GM18508 (cell line): ENCODE results near the gene AAMDC.

ENCODE experiments used
- ATAC-seq: cut with Tn5 transposase; IDR thresholded peaks from one replicate; pipeline ENCODE4 v1.9.1; 2021; ENCODE audit warnings: moderate number of reproducible peaks; ENCODE audit not compliant: insufficient read depth, unreplicated experiment

AAMDC gene

GRCh38 chr11:77820565-77821348, at the start of gene AAMDC, which contains the start of gene RSF1:
AAMDC (plus strand) TSS chr11:77821144; CDS start chr11:77842497, 21,353 bp downstream.
RSF1 (minus strand) TSS chr11:77820722; CDS start chr11:77820714, 8 bp downstream.
- ATAC-seq, result peak; percentile 73

GRCh38 chr11:77775936-77776335, 45.0 kb upstream of the AAMDC start:
- ATAC-seq, result no peak

DNA sequence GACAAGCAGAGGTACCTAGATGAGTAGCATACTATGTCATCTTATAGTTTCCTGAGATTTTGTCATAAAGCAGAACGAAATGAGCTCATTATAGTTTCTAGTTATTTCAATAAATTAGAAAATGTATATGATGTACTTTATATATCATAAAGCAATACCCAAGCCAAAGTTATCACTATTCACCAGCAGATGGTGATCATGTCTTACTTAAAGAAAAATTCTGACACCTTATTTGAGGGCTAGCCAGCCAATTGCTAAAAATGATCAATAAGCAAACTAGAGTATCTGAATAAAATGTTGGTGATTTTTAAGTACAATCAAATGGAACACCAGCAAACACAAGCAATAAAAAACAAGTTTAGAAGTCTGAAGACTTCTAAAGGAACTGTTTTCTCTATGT, 44.5 kb upstream of the AAMDC start:
- no peak for ATAC-seq

GRCh38 chr11:77778118-77778517, 42.8 kb upstream of the AAMDC start:
- no peak for ATAC-seq

DNA sequence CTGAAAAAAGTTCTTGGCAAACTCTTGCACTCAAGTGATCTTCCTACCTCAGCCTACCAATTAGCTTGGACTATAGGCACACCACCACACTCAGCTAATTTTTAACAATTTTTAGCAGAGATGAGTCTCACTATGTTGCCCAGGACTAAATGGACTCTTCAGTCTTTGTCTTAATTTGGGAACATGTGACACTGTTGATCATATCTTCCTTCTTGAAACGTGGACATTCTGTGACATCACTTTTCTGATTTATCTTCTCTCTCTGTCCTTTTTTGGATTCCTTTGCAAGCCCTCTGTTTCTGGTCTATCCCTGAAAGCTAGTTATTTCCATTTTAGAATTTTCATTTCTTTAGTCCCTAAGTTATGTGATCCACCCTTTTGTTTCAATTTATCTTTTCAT, 42.4 kb upstream of the AAMDC start:
- no peak for ATAC-seq

GRCh38 chr11:77779935-77780334, 41.0 kb upstream of the AAMDC start:
- no peak for ATAC-seq

DNA sequence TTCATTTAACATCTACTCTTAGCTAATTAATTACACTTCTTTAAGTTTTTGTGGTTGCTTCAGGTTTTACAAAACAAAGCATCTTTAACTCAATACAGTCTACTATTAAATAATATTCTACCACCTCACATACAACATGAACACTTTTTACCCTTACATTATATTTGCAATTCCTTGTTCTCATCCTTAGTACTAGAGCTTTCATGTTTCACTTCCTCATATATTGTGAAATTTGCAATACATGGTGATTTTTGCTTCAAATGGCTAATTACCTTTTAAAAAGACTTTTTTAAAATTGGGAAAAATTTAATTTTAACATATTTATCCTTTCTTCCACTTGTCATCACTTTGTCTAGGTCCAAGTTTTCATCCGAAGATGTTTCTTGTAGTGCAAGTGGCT, 37.9 kb upstream of the AAMDC start:
- no peak for ATAC-seq

DNA sequence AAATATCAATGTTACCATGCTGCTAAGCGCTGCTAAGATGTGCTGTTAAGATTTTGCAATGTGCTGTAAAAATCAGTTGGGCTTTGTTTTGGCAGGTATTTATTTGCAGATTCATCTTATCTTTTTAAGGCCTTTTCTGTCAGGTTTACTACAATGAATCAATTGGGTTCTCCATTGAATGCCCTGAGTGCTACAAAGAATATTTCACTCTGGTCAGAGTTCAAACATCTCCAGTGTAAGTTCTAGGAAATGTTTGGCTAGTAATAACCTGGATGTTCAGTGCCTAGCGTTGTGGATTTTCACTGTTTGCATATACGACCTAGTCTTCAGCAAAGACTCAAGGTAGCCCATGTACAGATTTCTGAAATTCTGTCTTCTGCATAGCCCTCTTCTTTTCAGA, 36.4 kb upstream of the AAMDC start:
- ATAC-seq, result no peak

DNA sequence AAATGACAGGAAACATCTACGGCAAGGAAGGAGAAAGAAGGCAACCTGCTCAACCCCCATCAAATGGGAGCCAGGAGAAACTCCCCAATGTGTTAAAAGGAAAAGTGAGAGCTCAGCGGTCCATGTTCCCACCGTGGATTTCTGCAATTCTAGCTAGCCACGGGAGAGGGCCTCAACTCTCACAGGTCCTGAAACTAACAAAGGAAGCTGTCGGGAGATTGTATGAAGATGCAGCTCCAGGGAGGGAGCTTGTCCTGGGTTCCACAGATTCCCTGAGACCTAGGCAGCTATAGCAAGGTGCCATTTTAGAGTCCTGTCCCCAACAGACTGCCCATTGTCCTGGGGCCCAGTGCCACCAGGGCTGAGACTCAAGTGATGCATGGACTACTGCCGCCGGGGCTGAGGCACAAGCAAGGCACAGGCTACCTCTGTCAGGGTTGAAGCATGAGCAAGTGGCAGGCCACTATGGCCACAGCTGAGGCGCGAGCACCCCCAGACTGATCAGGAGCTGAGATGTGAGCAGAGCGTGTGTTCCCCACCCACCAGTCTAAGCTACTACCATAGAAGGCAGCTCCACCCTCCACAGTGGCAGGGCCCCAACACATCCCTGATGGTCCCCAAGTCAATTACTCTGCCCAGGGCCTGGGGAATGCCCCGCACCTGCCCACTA, 31.7 kb upstream of the AAMDC start:
- no peak for ATAC-seq

- ATAC-seq, result no peak
These were observed 31.0 kb upstream of the AAMDC start for GRCh38 chr11:77789731-77790476.

DNA sequence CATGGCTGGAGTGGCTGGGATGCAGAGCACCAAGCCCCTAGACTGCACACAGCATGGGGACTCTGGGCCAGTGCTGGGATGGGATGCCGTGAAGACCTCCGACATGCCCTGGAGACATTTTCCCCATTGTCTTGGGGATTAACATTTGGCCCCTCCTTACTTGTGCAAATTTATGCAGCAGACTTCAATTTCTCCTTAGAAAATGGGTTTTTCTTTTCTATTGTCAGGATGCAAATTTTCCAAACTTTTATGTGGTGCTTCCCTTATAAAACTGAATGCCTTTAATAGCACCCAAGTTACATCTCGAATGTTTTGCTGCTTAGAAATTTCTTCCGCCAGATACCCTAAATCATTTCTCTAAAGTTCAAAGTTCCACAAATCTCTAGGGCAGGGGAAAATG, 29.6 kb upstream of the AAMDC start:
- ATAC-seq, result no peak

DNA sequence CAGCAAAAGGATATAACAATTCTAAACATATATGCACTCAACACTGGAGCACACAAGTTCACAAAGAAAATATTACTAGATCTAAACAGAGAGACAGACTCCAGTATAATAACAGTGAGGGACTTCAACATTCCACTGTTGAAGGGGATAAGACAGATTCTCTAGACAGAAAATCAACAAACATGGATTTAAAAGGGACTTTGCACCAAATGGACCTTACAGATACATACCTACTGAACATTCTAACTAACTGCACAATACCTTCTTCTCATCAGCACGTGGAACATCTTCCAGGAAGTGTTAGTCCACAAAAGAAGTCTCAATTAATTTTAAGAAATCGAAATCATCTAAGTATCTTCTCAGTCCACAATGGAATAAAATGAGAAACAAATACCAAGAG, 27.0 kb upstream of the AAMDC start:
- no peak for ATAC-seq

DNA sequence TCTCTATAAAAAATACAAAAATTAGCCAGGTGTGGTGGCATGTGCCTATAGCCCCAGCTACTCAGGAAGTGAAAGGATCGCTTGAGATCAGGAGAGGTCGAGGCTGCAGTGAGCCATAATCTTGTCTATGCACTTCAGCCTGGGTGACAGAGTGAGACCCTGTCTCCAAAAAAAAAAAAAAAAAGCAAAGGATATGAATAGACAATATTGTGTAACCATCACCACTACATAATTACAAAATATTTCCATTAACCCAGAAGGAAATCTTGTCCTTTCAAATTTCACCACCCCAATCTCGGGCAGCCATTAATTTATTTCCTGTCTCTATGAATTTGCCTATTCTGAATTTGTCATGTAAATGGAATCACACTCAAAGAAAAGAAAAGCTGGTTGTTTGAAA, 21.6 kb upstream of the AAMDC start:
- ATAC-seq, result no peak

DNA sequence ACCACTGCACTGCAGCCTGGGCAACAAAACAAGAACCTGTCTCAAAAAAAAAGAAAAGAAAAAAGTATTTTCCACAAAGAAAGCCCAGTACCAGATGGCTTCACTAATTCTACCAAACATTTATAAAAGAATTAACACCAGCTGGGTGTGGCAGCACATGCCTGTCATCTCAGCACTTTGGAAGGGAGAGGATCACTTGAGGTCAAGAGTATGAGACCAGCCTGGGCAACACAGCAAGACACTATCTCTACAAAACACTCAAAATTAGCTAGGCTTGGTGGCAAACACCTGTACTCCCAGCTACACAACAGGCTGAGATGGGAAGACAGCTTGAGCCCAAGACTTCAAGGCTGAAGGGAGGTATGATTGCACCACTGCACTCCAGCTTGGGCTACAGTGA, 20.5 kb upstream of the AAMDC start:
- no peak for ATAC-seq

- ATAC-seq, result no peak
These were observed 19.5 kb upstream of the AAMDC start for GRCh38 chr11:77801477-77801876.

GRCh38 chr11:77806415-77806814, 14.5 kb upstream of the AAMDC start:
- ATAC-seq, result no peak

DNA sequence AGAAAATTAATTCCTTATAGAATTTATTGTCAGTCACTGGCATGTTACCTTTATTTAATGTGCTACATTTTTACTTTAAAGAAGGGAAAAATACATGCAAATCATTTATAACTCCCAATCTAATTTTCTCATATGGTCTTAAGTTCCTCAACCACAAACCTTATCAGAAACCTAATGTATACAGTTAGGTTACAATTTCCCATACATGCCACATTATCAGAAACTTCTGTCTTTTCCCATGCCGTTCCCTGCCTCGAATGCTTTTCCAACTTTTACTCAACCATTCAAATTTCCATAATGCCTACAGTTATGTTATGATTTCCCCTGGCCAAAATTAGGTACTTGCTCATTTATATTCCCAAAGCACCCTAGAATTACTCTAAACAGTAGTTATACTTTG, 14.0 kb upstream of the AAMDC start:
- no peak for ATAC-seq

GRCh38 chr11:77813256-77813655, 7.7 kb upstream of the AAMDC start:
- ATAC-seq, result no peak

GRCh38 chr11:77814848-77815247, 6.1 kb upstream of the AAMDC start:
- no peak for ATAC-seq

DNA sequence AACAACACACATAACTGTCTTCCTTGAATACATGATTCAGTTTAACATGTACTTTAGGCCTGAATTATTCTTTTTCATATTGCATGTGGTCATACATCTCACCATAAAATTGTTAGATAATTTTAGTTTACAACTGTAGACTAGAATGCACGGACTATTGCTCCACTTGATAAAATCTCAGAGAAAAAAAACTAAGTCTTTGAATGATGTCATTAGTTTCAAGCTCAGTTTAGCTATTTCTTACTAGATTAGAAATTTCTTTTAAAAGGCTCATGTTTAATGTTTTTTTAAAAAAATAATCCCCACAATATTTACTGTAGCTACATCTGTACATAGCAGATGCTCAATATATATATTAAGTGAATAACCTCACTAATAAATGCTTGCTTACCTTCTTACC, 5.5 kb upstream of the AAMDC start:
- no peak for ATAC-seq

DNA sequence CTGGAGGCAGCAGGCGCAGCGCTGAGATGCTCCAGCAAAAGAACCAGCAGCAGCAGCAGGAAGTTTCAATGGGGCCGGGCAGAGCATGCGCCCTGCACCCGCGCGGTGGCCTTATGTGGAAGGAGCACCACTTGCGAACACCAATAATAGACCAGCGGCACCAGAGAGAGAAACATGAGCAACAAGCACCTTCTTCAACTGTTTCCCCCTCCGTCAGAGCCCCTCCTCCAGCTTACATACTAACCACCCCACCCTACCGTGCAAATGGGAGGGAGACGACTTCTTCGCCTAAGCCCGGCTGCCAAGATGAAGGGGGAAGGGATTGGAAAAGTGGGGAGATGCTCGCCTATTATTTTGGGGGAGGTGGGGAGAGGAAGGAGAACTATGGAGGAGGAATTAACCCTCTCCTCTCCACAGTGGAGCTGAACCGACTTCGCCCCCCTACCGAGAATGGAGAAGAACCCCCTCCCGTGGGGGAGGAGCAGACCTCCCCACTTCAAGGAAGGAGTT, 1.5 kb upstream of the AAMDC start:
- no peak for ATAC-seq
